Hypothalamus (tissue), 51 donors: ENCODE measurements around the gene SPTSSB.

Experiments
- DNase-seq, 51 donors: peaks; one replicate each; lab custom pipeline; 2025; lab: John Stamatoyannopoulos, UW

Gene SPTSSB

DNA sequence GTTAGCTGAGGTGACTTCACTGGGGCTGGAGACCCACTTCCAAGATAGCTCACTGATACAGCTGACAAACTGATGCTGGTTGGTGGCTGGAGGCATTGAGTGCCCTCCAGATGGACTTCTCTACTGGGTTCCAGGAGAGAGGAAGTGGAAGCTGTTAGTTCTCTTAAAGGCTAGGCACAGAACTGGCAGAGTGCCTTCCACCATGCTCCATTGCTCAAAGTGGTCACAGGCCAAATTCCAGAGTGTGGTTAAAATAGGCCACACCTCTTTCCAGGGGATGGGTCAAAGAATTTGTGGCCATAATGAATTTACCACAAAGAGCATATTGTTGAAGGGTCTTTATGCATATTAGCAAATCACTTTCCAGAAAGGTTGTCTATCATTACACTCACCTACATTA lies 76.0 kb downstream of the SPTSSB start:
- no peak for DNase-seq
